PFSK-1 (cell line): ENCODE data around the gene PDE4B.

Experiments
- FOXP2 ChIP-seq: optimal IDR thresholded peaks from 2 replicates; pipeline ENCODE3; 2011; ENCODE audit warnings: borderline replicate concordance, control low read depth, inconsistent platforms; ENCODE audit not compliant: insufficient read depth; ENCODE audit errors: extremely low read length, extremely low read depth
- TAF1 ChIP-seq: IDR thresholded peaks from 2 replicates; pipeline ENCODE4 v1.6.1; 2012; ENCODE audit warnings: low read length, control low read depth, borderline replicate concordance; ENCODE audit not compliant: insufficient read depth
- TF ChIP-seq, protein P1 (sequence below), 2 experiments: IDR thresholded peaks; 2 replicates each; pipeline versions ENCODE4 v1.6.1 to v1.8.0; 2011 to 2012; ENCODE audit warnings: low read depth in 2 of 2, low read length in 2 of 2, control low read depth in 1 of 2, inconsistent platforms in 1 of 2, mild to moderate bottlenecking in 1 of 2, moderate library complexity in 1 of 2; ENCODE audit not compliant: insufficient read depth in 1 of 2

DNA sequence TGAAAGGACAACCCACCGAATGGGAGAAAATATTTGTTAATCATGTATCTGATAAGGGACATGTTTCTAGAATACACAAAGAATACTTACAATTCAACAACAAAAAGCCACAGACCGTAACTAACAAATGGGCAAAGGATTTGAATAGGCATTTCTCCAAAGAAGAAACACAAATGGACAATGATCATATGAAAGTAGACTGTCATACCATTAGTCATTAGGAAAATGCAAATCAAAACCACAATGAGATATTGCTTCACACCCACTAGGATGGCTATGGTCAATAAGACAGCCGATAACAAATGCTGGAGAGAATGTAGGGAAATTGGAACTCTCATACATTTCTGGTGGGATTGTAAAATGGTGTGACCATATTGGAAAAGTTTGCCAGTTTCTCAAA lies 374.1 kb downstream of the PDE4B start:
- TF ChIP-seq, protein P1, sequence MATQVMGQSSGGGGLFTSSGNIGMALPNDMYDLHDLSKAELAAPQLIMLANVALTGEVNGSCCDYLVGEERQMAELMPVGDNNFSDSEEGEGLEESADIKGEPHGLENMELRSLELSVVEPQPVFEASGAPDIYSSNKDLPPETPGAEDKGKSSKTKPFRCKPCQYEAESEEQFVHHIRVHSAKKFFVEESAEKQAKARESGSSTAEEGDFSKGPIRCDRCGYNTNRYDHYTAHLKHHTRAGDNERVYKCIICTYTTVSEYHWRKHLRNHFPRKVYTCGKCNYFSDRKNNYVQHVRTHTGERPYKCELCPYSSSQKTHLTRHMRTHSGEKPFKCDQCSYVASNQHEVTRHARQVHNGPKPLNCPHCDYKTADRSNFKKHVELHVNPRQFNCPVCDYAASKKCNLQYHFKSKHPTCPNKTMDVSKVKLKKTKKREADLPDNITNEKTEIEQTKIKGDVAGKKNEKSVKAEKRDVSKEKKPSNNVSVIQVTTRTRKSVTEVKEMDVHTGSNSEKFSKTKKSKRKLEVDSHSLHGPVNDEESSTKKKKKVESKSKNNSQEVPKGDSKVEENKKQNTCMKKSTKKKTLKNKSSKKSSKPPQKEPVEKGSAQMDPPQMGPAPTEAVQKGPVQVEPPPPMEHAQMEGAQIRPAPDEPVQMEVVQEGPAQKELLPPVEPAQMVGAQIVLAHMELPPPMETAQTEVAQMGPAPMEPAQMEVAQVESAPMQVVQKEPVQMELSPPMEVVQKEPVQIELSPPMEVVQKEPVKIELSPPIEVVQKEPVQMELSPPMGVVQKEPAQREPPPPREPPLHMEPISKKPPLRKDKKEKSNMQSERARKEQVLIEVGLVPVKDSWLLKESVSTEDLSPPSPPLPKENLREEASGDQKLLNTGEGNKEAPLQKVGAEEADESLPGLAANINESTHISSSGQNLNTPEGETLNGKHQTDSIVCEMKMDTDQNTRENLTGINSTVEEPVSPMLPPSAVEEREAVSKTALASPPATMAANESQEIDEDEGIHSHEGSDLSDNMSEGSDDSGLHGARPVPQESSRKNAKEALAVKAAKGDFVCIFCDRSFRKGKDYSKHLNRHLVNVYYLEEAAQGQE (IDR thresholded peaks at IDR 0.05; ENCODE audit: insufficient read depth in 1 of 2, low read depth in 2 of 2, low read length in 2 of 2) = no peak
- TF ChIP-seq TAF1 = no peak
- no peak for TF ChIP-seq FOXP2
